GM19463 (cell line): ENCODE data around the gene BANP.
"Not testable (repeated sequence)": the region's sequence is repeated elsewhere in the genome, so short reads cannot be mapped to it uniquely, and the experiment has no call there.

ENCODE experiments used
- ATAC-seq: cut with Tn5 transposase; IDR thresholded peaks from one replicate; pipeline ENCODE4 v1.9.1; 2021; ENCODE audit warnings: mild to moderate bottlenecking, moderate library complexity; ENCODE audit not compliant: unreplicated experiment

The BANP gene

DNA sequence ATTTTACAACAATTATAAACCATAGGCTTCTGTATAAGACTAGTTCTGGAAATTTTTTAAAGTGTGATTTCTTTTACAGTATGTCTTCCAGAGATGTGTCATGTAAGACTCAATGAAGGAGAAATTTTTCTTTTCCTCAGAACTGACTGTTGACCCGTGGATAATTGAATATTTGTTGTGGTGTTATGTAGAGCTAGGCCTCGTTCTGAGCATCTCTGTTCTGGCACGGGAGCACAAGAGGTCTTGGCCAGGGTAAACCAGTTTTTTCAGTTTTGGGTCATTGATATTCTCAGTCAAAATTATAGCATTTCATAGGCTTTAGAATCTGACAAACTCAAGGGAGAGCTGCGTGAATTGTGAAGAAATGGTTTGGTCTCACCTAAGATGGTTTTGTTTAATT is 39.0 kb downstream of the BANP start:
- not testable (repeated sequence) for ATAC-seq

DNA sequence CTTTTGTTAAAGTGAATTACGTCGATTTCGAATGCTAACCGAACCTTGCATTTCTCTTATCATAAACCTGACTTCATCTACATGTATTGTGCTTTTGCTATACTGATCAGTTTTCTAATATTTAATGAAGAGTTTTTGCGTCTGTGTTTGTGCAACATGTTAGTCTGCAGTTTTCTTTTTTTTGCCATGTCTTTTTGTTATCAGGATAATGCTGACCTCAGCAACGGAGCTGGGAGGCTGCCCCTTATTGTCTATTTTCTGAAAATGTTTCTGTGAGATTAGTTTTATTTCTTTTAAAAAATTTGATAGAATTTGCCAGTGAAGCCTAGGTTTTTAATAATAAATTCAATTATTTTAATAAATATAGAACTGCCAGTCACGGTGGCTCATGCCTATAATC is 40.9 kb downstream of the BANP start:
- ATAC-seq: not testable (repeated sequence)

DNA sequence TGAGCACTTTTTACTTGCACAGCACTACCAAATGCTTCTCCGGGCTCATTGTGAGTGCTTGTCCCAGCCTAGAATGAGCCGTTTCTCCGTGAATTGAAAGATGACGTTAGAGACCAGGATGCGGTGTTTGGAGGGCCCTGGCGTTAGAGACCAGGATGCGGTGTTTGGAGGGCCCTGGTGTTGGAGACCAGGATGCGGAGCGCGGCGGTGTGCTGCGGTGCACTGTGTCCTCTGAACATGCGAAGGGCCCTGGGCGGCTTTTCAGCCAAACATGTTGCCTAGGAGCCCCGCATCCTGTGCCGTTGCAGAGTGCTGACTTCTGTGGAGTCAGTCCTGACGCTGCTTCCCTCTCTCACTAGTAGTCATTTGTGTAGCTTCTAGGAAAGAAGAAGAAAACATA is 42.7 kb downstream of the BANP start:
- no peak for ATAC-seq

DNA sequence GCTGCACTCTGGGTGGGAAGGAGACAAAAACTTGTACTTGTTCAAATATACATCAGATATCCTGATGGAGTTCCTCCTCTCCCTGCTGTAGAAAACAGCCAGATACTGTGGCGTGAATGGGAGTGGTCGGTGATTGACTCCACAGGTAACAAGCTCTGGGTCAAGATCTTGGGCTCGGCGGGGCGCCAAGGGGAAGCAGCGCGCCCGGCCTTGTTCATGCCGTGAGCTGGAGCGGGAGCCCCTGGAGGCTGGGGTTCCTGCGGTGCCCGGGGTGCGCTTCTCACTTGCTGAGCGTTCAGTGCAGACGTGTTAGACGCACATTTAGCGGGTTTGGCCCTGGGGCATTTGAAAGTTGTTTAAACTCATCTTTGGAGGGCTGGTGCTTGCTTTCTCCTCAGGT is 44.4 kb downstream of the BANP start:
- ATAC-seq: no peak

DNA sequence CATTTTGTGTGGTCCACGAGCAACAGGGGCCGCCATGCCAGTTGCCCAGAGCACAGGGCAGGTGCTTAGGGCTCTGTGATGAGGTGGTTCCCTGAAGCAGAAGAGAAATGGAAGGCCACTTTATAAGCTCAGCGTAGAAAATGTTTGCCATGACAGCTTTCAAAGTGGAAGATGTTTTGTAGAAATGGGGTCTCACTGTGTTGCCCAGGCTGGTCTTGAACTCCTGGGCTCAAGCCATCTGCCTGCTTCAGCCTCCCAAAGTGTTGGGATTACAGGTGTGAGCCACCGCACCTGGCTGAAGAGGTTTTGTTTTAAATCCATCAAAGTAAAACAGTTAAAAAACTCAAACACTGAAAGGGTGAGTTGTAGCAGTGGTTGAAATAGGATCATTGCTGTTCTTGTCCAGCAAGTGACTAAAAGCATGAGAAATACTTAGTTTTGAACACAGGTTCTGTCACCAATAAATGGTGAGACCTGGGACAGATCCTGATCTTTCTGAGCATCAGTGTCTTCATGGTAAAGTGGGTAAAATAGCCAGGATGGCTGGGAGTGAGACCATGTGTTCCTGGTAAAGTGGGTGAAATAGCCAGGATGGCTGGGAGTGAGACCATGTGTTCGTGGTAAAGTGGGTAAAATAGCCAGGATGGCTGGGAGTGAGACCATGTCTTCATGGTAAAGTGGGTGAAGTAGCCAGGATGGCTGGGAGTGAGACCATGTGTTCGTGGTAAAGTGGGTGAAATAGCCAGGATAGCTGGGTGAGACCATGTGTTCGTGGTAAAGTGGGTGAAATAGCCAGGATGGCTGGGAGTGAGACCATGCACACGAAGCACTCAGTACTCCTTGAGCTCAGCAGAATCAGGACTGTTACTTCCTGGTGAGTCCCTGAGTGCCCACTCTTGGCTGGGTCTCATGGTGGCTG is 46.0 kb downstream of the BANP start:
- no peak for ATAC-seq

DNA sequence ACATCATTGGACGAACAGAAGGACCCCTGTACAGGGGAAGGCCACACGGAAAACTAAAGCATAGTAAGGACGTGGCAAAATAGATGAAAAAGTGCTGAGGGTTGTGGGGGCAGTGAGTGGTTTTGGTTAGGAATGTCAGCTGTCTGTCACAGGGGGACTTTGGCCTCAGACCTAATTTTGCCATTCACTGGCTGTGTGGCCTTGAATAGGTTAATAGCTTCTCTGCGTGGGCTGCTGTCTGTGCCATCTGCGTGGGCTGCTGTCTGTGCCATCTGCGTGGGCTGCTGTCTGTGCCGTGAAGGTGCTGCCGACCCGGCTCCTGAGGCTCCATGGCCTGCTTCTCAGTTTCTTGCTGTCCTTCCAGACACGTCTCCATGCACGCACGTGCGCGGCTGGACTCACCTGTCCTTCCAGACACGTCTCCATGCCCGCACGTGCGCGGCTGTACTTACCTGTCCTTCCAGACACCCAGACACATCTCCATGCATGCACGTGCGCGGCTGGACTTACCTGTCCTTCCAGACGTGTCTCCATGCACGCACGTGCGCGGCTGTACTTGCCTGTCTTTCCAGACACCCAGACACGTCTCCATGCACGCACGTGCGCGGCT is 47.1 kb downstream of the BANP start:
- ATAC-seq: not testable (repeated sequence)

DNA sequence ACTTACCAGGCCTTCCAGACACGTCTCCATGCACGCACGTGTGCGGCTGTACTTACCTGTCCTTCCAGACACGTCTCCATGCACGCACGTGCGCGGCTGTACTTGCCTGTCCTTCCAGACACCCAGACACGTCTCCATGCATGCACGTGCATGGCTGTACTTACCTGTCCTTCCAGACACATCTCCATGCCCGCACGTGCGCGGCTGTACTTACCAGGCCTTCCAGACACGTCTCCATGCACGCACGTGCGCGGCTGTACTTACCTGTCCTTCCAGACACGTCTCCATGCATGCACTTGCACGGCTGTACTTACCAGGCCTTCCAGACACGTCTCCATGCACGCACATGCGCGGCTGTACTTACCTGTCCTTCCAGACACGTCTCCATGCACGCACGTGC is 47.8 kb downstream of the BANP start:
- ATAC-seq: not testable (repeated sequence)

DNA sequence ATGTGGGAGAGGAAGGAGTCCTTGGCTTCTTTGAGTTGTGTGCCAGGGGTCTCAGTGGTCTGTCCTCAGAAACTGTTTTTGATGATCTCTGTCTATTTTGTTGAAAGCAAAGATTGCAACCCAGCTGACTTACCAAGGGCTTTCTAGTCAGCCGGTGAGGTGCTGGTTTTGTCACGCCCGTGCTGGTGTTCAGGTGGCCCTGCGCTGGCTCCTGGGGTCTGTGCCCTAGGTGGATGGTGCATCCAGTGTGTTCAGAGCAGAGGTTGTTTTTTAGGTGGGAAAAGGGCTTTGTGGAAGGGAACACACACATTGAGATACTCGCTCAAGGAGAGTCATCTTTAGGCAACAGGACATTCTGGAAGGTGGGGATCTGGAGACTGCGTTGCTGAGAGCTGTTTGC is 51.0 kb downstream of the BANP start:
- no peak for ATAC-seq

DNA sequence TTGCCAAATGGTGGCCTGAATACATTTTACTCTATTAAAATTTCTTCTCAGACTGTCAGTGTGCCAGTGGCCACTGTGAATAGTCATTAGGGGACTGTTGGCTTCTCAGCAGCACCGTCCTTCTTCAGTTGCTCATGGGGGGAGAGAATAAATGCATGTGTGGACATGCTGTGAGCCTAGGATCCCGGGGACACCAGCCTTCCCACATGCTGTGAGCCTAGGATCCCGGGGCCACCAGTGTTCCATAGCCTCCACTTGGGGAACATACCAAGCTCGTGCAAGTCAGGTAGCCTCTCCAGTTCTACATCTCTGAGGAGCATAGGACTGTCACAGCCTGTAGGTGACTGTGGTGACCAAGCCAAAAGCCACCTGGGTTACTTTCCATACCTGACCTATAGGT is 51.5 kb downstream of the BANP start:
- no peak for ATAC-seq

DNA sequence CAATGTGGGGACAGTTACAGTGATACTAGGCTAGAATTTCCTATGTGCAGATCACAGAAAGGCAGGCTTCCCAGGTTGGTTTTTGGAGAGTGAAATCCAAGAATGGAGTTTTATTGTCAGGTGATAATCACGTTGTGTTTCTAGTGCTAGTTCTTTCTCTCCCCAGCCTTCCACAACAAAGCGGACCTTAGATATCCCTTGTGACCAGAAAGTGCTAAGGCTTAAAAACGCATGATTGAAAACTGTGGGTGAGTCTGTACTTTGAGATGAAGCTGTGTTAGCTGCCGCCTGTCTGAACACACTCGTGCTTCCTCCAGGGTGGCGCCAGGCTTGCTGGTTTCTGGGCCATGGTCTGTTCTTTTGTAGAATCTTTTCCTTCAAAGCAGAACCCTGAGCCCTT is 52.1 kb downstream of the BANP start:
- no peak for ATAC-seq

DNA sequence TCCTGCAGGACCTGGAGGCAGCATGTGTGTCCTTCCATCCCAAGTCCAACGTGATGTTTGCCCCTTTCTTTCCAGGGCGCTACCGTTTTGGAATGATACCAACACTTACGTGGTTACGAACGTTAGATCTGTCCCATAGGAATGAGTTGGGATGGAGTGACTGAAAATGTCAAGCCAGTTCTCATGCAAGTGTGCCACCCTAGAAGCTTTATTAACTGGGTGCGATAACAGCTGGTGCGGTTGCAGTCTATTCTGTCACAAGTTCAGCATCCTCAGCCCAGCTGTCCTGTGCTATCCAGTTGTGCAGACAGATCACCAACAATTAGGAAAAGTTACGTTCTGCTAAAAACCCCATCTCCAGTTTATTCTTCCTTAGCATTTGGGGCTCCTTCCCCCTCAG is 52.5 kb downstream of the BANP start:
- no peak for ATAC-seq

DNA sequence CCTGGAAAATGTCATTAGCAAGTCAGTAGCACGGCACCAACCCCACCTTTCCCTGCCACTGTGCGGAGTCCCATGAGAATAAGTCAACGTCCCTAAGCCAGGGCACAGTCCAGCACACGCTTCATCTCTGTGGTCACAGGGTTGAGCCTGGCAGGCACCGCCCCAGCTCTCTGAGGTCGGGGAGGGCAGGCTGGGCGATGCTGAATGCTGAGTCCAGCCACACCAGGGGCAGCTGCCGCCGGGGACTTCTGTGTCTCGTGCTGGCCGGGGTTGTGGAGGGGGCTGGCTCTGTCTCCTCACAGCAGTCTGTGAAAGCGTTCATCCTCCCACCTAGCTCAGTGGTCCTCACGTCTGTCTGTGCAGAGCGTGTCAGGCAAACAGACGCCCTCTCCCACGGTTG is 53.2 kb downstream of the BANP start:
- no peak for ATAC-seq

DNA sequence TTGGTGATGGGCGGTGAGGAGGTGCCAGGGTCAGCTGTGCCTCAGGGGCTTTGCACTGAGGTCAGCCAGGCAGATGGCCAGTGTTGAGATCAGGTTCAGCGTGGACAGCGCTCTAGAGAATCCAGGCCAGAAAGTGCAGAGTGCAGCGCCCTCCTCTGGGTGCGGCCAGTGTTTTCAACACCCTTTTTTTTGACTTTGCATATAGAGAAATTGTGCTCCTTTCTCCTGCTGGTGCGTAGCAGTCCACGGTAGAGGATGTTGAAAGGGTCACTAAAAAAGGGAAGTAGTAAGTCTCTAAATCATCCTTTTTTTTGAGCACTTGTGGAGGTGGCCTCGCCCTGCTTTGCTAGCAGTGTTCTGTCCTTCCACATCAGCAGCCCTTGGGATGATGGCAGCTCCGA is 53.9 kb downstream of the BANP start:
- no peak for ATAC-seq

DNA sequence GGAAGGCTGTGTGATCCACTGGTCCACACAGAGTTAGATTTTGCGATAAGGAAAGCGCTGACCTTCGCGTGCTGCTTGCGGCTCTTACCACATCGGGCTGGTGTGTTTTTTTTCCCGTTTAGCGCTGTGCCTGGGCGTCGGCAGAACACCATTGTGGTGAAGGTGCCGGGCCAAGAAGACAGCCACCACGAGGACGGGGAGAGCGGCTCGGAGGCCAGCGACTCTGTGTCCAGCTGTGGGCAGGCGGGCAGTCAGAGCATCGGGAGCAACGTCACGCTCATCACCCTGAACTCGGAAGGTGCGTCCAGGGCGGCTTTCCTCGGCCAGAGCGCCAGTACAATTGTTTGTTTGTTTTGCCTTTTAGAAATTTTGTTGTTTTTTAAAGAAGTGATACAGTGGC is 54.7 kb downstream of the BANP start:
- ATAC-seq: no peak

DNA sequence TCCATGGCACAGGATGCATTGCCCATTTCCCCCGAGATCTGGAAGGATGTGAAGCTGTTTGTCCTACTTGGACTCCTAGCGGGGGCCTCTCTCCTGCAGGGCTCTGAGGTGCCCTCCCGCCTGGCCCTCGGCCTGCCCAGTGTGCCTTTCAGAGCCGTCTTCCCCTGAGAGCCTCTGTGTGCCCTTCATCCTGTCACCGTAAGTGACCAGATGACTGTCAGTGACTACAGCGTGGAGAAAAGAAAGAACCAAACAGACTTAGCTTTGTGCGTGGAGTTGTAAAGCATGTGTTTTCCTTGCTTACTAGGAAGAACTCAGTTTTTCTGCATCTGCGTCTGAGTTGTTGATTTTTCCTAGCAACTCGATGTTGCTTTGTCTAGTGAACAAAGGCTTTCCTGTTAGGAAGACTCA is 56.1 kb downstream of the BANP start:
- no peak for ATAC-seq

DNA sequence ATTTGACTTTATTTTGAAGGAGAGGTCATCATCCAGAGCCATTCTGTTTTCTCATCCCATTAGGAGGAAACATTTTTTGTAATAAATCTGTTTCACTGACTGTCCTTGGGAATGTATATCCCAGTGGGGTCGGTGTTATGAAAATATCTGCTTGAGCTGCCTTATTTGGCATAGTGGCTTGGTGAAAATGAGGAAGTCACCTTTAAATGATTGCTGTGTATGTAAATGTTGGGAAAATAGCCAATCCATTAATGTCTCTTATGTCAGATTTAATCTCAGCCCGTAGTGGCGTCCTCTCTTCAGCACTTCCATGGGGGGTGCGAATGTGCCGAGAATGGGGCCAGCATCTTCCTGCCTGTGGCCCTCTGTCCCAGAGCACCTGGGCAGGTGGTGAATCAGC is 57.6 kb downstream of the BANP start:
- no peak for ATAC-seq

DNA sequence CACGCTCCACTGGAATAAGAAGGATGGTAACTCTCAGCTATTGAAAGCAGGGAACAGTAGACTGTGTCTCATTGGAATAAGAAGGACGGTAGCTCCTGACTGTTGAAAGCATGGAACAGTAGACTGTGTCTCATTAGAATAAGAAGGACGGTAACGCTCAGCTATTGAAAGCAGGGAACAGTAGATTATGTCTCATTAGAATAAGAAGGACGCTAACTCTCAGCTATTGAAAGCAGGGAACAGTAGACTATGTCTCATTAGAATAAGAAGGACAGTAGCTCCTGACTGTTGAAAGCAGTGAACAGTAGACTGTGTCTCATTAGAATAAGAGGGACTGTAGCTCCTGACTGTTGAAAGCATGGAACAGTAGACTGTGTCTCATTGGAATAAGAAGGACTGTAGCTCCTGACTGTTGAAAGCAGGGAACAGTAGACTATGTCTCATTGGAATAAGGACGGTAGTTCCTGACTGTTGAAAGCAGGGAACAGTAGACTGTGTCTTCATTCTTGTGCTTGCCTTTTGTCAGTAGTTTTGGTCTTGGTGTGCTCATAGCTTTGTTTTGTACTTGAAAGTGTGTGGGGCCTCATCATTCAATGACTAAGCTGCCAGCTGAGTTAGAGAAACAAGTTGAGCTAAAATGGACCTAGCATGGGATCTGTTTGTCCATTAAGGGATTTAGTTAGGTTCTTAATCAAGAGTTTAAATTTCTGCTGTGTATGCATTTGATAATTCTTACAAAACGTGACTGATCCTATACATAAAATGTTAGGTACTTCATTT is 58.5 kb downstream of the BANP start:
- no peak for ATAC-seq

DNA sequence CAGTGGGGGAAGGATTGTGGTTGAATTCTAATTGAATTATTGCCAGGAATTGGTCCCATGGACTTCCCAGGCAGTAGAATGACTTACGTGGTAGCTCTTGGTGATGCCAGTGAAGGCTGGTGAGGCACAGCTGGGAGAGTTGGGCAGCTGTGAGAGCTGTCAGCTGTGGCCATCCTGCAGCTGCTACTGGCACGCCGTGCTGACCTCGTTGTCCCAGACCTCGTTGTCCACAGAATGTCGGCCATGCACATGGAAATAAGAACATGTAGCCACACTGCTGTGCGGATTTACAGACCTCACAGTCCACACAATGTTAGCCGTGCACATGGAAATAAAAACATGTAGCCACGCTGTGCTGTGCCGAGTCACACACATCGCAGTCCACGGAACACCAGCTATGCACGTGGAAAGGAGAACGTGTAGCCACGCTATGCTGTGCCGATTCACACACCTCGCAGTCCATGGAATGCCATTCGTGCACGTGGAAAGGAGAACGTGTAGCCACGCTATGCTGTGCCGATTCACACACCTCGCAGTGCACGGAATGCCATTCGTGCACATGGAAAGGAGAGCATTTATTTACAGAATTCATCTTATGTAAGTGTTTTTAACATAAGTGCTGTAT is 59.2 kb downstream of the BANP start:
- ATAC-seq: no peak

DNA sequence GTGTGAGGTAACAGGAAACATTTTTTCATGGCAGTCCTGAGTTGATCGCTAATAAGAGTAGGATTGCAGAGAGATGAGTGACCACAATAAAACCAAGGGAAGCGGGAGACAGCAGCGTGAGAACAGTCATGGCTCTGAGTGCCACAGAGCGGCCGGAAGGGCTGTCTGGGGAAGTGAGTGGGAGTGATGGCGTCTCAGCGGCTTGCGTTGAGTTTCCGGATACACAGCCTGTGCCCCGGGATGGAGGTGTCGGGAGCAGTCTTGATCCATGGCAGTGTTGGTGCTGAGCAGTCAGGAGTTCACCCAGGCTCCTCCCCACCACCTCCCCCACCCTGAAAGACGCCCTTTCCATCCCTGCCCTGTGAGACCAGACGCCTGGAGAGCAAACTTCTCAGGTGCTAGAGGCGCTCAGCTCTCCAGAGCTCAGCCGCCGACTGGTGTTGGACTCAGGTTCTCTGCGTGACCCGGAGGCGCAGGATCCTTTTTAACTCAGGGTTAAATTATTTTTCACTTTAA is 59.8 kb downstream of the BANP start:
- no peak for ATAC-seq

DNA sequence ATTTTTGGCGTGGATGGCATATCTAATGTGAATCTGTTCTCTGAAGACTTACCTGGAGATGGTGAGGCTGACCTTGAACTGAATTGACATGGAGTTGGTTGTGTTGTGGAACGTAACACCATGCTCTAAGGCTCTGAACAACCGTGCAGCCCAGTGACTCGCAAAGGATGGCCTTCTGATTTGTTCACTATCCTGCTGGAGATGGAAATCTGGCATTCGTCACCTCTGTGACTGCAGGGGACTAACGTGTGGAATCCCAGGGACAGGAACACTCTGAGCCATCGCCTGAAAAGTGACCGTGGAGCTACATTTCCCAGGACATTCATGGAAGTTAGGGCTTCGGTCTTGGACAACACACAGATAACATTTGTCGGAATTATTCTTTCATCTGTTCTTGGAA is 61.1 kb downstream of the BANP start:
- ATAC-seq: no peak

DNA sequence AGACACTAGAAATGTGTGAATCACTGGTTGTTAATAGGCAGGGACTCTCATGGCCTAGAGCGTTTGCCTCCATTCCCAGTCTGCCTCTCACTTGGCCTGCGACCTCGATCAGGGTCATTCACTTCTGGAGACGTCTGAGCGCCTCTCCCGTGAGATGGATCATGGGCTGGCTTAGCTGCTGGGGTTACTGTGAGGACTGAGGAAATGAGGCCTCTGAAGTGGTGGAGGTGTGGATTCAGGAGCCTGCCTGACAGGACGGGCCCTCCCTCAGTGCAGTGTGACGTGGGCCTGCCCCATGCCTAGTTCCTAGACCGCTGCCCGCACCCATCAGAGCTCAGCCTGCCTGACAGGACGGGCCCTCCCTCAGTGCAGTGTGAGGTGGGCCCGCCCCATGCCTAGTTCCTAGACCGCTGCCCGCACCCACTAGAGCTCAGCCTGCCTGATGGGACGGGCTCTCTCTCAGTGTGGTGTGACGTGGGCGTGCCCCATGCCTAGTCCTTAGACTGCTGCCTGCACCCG is 61.9 kb downstream of the BANP start:
- no peak for ATAC-seq
